NCI-H2107 treated with DMSO at 0.1 percent for 48 hours (cell line): ENCODE data around the gene AGRN.
"Not testable (repeated sequence)": the region's sequence is repeated elsewhere in the genome, so short reads cannot be mapped to it uniquely, and the experiment has no call there.

Experiments used
- DNase-seq: peaks from one replicate; lab custom pipeline; 2025; ENCODE audit not compliant: unreplicated experiment; lab: John Stamatoyannopoulos, UW

Gene AGRN

GRCh38 chr1:1020000-1020404 lies at the start of gene AGRN:
Gene AGRN, plus strand, starts transcription at chr1:1020120. Its CDS starts 53 bp downstream, at chr1:1020173.
- no peak for DNase-seq

- DNase-seq = no peak
Measured at GRCh38 chr1:970242-970972, 49.5 kb upstream of the AGRN start.

GRCh38 chr1:970973-971730 lies 48.8 kb upstream of the AGRN start:
- no peak for DNase-seq

- DNase-seq = no peak
Measured at GRCh38 chr1:971751-972506, 48.0 kb upstream of the AGRN start.

GRCh38 chr1:972726-973458 lies 47.0 kb upstream of the AGRN start:
- no peak for DNase-seq

GRCh38 chr1:973459-974292 lies 46.2 kb upstream of the AGRN start:
- no peak for DNase-seq

GRCh38 chr1:974293-974640 lies 45.7 kb upstream of the AGRN start:
- no peak for DNase-seq

- DNase-seq = no peak
Measured at GRCh38 chr1:974687-975328, 45.1 kb upstream of the AGRN start.

- DNase-seq = no peak
Measured at GRCh38 chr1:975365-975764, 44.6 kb upstream of the AGRN start.

GRCh38 chr1:975896-976683 lies 43.8 kb upstream of the AGRN start:
- peak; percentile 7 for DNase-seq

GRCh38 chr1:976791-977190 lies 43.1 kb upstream of the AGRN start:
- DNase-seq = not testable (repeated sequence)

GRCh38 chr1:978069-978834 lies 41.7 kb upstream of the AGRN start:
- DNase-seq = no peak

- no peak for DNase-seq
Measured at GRCh38 chr1:978835-979743, 40.8 kb upstream of the AGRN start.

GRCh38 chr1:979744-980072 lies 40.2 kb upstream of the AGRN start:
- no peak for DNase-seq

- no peak for DNase-seq
Measured at GRCh38 chr1:980137-980571, 39.8 kb upstream of the AGRN start.

GRCh38 chr1:980602-981395 lies 39.1 kb upstream of the AGRN start:
- DNase-seq = no peak
